Inflammatory macrophage (primary cell): ENCODE results near the gene ANP32B.
"Not testable (repeated sequence)": the region's sequence is repeated elsewhere in the genome, so short reads cannot be mapped to it uniquely, and the experiment has no call there.

Experiments used
- DNase-seq, 2 donors: peaks; one replicate each; pipeline ENCODE4 v3.0.0-alpha.2; 2020 to 2022
- total RNA-seq, 18 experiments: gene quantifications; one replicate each; lab custom pipeline; 2026; ENCODE audit warnings: mixed read lengths in 6 of 18, inconsistent platforms in 2 of 18; lab: John Stamatoyannopoulos, UW

The ANP32B gene
- total RNA-seq, result 5.8 to 36.9 (median 14.3) reads per million in 18 experiments

GRCh38 chr9:97982683-97983588, at the start of gene ANP32B:
TSS of gene ANP32B (plus strand) at chr9:97983341. CDS start at chr9:97983556, 215 bp downstream.
- DNase-seq, result peak; percentile 91 to 94

- DNase-seq, result no peak
These were observed 48.6 kb upstream of the ANP32B start for GRCh38 chr9:97934321-97935115.

- DNase-seq, result no peak
These were observed 47.9 kb upstream of the ANP32B start for GRCh38 chr9:97935276-97935675.

GRCh38 chr9:97936998-97937397, 46.1 kb upstream of the ANP32B start:
- no peak for DNase-seq

- DNase-seq, result no peak
These were observed 45.0 kb upstream of the ANP32B start, which contains the start of gene HEMGN for GRCh38 chr9:97938081-97938644. TSS of gene HEMGN (minus strand) at chr9:97938172. CDS start at chr9:97938136, 36 bp downstream.

- no peak for DNase-seq
These were observed 42.9 kb upstream of the ANP32B start for GRCh38 chr9:97940233-97940632.

- DNase-seq, result no peak
These were observed 42.4 kb upstream of the ANP32B start for GRCh38 chr9:97940741-97941140.

GRCh38 chr9:97941323-97941722, 41.8 kb upstream of the ANP32B start:
- no peak for DNase-seq

GRCh38 chr9:97943308-97943855, 39.8 kb upstream of the ANP32B start:
- DNase-seq, result no peak

GRCh38 chr9:97944612-97945011, 38.5 kb upstream of the ANP32B start:
- DNase-seq, result no peak

- not testable (repeated sequence) for DNase-seq
These were observed 37.7 kb upstream of the ANP32B start for GRCh38 chr9:97945470-97945869.

GRCh38 chr9:97947094-97947493, 36.0 kb upstream of the ANP32B start:
- not testable (repeated sequence) for DNase-seq

GRCh38 chr9:97950873-97951272, 32.3 kb upstream of the ANP32B start:
- not testable (repeated sequence) for DNase-seq

- peak; percentile 7 to 17 for DNase-seq
These were observed 28.6 kb upstream of the ANP32B start for GRCh38 chr9:97954550-97954989.

- DNase-seq, result peak in 1 of 2 donors; percentile 3
These were observed 26.8 kb upstream of the ANP32B start for GRCh38 chr9:97956331-97956730.

- DNase-seq, result no peak
These were observed 24.2 kb upstream of the ANP32B start for GRCh38 chr9:97958812-97959511.

GRCh38 chr9:97959585-97959984, 23.6 kb upstream of the ANP32B start:
- DNase-seq, result no peak

- not testable (repeated sequence) for DNase-seq
These were observed 22.3 kb upstream of the ANP32B start for GRCh38 chr9:97960678-97961328.

GRCh38 chr9:97961361-97961760, 21.8 kb upstream of the ANP32B start:
- no peak for DNase-seq

- no peak for DNase-seq
These were observed 21.0 kb upstream of the ANP32B start for GRCh38 chr9:97962136-97962535.

- DNase-seq, result no peak
These were observed 20.6 kb upstream of the ANP32B start for GRCh38 chr9:97962575-97962974.
